Mesothelial cell of epicardium (in vitro differentiated cells): ENCODE results near the gene AKAP8. TPM values are rescaled to one million over a fixed set of nuclear protein-coding genes. Genes with fewer than 3 reads are reported as not detected.

Experiments used
- DNase-seq, 2 experiments: peaks; one replicate each; pipeline ENCODE4 v3.0.0; 2021; ENCODE audit warnings: low spot score in 2 of 2; ENCODE audit not compliant: unreplicated experiment in 2 of 2
- H3K27ac Mint-ChIP-seq: 2 replicates; pipeline ENCODE4 v1.8.0; 2021; ENCODE audit warnings: mixed read lengths
- H3K27me3 Mint-ChIP-seq: 2 replicates; pipeline ENCODE4 v1.8.0; 2021; ENCODE audit warnings: low read depth, mixed read lengths
- H3K36me3 Mint-ChIP-seq: 2 replicates; pipeline ENCODE4 v1.8.0; 2021; ENCODE audit warnings: mixed read lengths
- H3K4me1 Mint-ChIP-seq: 2 replicates; pipeline ENCODE4 v1.8.0; 2021; ENCODE audit warnings: mixed read lengths
- H3K4me3 Mint-ChIP-seq: 2 replicates; pipeline ENCODE4 v1.8.0; 2021; ENCODE audit warnings: mild to moderate bottlenecking, moderate library complexity, mixed read lengths
- H3K9me3 Mint-ChIP-seq: 2 replicates; pipeline ENCODE4 v1.8.0; 2021; ENCODE audit warnings: mixed read lengths
- CTCF ChIP-seq: fragments of 200-600 bp; sonication (generic); IDR thresholded peaks from one replicate; pipeline ENCODE4 v1.5.0; 2021; ENCODE audit warnings: antibody characterized with exemption; ENCODE audit not compliant: unreplicated experiment
- total RNA-seq: library from RNA; stranded (reverse); gene quantifications from 3 replicates; pipeline ENCODE4 v1.2.1, GENCODE V29; 2021

The AKAP8 gene
- total RNA-seq, 1 donor from 2014 or later, result 43.5 TPM

DNA sequence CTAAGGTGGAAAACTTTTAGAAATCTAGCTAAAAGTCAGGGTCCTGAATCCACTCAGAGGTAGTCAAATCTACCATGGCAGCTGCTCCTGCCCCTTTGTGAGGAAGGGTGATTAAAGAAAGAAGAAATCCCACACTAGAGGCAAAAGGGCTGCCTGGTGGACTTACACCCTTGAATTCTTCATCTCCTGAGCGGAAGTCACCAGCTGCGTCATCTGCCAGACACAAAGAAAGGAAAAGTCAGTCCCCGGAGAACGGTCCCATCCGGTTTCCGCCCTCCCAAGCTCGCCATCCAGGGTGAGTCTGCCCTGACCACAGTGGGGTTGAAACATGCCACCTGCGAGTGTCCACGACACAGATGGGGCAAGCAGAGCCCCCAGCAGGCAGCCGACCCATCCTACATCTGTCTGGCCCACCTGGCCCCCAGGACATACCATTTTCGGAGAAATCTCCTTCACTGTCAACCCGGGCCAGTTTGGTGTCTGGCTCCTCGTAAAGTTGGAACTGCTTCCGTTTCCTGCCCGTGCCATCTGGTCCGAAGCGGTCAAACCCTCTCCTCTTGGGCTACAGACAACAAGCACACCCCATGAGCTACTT, 7.7 kb downstream of the AKAP8 start:
- TF ChIP-seq CTCF, result no peak
- Mint-ChIP-seq H3K4me3 (no peak overlapping the region), H3K9me3 (no peaks in the 10 kb centered on the region), H3K27me3 (no peaks in the 10 kb centered on the region), H3K4me1 (peaks cover 5% of the 10 kb centered on the region), H3K27ac (no peak overlapping the region), H3K36me3 (peaks cover 24% of the 10 kb centered on the region)
- no peak for DNase-seq

- DNase-seq, result no peak
- Mint-ChIP-seq H3K27ac (no peak overlapping the region), H3K9me3 (no peaks in the 10 kb centered on the region), H3K36me3 (peaks cover 26% of the 10 kb centered on the region), H3K27me3 (no peaks in the 10 kb centered on the region), H3K4me3 (no peak overlapping the region), H3K4me1 (no peaks in the 10 kb centered on the region)
- no peak for TF ChIP-seq CTCF
Measured at GRCh38 chr19:15371119-15371518, 8.5 kb downstream of the AKAP8 start.

- no peak for TF ChIP-seq CTCF
- Mint-ChIP-seq H3K27me3 (no peaks in the 10 kb centered on the region), H3K36me3 (peaks cover 37% of the 10 kb centered on the region), H3K9me3 (no peaks in the 10 kb centered on the region), H3K4me3 (no peak overlapping the region), H3K27ac (no peak overlapping the region), H3K4me1 (no peaks in the 10 kb centered on the region)
- no peak for DNase-seq
Measured at GRCh38 chr19:15369594-15369891, 10.0 kb downstream of the AKAP8 start.

GRCh38 chr19:15368798-15369593, 10.6 kb downstream of the AKAP8 start:
- no peaks in the 10 kb centered on the region for H3K9me3 Mint-ChIP-seq
- TF ChIP-seq CTCF, result no peak
- H3K4me1 Mint-ChIP-seq, result no peaks in the 10 kb centered on the region
- no peak for DNase-seq
- no peak overlapping the region for H3K27ac Mint-ChIP-seq
- H3K36me3 Mint-ChIP-seq, result peaks cover 37% of the 10 kb centered on the region
- no peak overlapping the region for H3K4me3 Mint-ChIP-seq
- H3K27me3 Mint-ChIP-seq, result no peaks in the 10 kb centered on the region

DNA sequence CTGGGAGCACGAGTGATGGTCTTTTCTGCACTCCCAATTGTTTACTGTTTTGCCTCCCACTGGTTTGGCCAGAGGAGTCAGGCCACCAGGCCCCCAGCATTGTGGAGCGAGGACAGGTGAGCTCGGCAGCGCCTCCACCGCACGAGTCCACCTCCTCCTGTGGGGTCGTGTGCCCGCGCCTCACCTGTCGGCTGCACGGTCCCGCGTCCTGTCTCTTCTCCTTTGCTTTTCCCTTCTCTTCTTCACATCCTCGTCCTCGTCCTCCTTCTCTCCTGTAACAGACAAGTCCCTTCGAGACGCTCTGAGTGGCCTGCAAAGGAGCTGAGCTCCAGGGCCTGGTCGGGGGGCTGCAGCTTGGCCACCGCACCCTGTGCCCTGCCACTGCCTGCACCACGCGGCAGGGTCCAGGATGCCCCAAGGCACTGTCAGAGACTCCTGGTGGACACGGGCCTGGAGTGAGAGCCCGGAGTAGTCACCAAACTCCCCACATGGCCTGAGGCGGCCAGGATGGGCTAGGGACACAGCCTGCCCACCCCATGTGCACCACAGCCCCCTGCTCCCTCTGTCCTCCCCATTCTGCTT, 11.4 kb downstream of the AKAP8 start:
- H3K4me1 Mint-ChIP-seq, result no peaks in the 10 kb centered on the region
- DNase-seq, result no peak
- H3K27ac Mint-ChIP-seq, result no peak overlapping the region
- TF ChIP-seq CTCF, result no peak
- H3K36me3 Mint-ChIP-seq, result peaks cover 40% of the 10 kb centered on the region
- peaks cover 3% of the 10 kb centered on the region for H3K9me3 Mint-ChIP-seq
- H3K27me3 Mint-ChIP-seq, result no peaks in the 10 kb centered on the region
- H3K4me3 Mint-ChIP-seq, result no peak overlapping the region
